Fibroblast of lung (primary cell): Measurements from ENCODE around the gene GABRR2.

Source experiments
- EZH2 ChIP-seq: IDR thresholded peaks from 2 replicates; pipeline ENCODE4 v1.5.1; 2012; ENCODE audit warnings: low read length, control low read depth, mild to moderate bottlenecking; ENCODE audit errors: missing control alignments
- TF ChIP-seq, protein P1 (sequence below), 2 donors: IDR thresholded peaks in 1 of 2; conservative IDR thresholded peaks in 1 of 2; 1 replicate in 1 of 2; 2 replicates in 1 of 2; pipeline ENCODE4 v1.5.1; 2011 to 2012; ENCODE audit warnings: low read length in 2 of 2, control low read depth in 1 of 2, inconsistent platforms in 1 of 2, low read depth in 1 of 2, mild to moderate bottlenecking in 1 of 2

DNA sequence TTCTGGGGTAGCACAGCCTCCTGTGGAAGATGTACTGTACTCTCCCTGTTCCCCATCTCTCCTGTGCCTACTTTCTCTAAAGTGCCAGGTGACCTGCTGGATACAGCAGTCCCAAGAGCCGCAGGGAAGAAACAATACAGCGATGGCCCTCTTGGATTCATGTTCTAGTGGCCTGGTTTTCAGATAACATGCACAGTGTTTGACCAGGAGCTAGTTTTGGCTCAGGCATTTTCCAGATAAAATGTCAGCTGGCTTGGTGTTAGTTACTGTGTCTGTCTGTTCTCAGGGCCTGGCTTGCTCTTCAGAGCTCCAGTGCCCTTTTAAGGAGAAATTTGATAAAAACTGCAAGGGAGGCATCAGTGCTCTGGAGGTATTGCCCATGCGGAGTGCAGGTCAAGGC, 41.3 kb downstream of the GABRR2 start:
- TF ChIP-seq, protein P1, sequence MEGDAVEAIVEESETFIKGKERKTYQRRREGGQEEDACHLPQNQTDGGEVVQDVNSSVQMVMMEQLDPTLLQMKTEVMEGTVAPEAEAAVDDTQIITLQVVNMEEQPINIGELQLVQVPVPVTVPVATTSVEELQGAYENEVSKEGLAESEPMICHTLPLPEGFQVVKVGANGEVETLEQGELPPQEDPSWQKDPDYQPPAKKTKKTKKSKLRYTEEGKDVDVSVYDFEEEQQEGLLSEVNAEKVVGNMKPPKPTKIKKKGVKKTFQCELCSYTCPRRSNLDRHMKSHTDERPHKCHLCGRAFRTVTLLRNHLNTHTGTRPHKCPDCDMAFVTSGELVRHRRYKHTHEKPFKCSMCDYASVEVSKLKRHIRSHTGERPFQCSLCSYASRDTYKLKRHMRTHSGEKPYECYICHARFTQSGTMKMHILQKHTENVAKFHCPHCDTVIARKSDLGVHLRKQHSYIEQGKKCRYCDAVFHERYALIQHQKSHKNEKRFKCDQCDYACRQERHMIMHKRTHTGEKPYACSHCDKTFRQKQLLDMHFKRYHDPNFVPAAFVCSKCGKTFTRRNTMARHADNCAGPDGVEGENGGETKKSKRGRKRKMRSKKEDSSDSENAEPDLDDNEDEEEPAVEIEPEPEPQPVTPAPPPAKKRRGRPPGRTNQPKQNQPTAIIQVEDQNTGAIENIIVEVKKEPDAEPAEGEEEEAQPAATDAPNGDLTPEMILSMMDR (conservative IDR thresholded peaks at IDR 0.05 in 1 of 2, IDR thresholded peaks at IDR 0.05 in 1 of 2; ENCODE audit: low read depth in 1 of 2, low read length in 2 of 2) = no peak
- no peak for TF ChIP-seq EZH2
